ENCODE results near the gene OXGR1. TPM values are rescaled to one million over a fixed set of nuclear protein-coding genes. Genes with fewer than 3 reads are reported as not detected.
"Not testable (repeated sequence)": the region's sequence is repeated elsewhere in the genome, so short reads cannot be mapped to it uniquely, and the experiment has no call there.

Gene OXGR1
- total RNA-seq, 3 donors from 2014 or later: 0.64 to 2.0 (median 1.9) TPM

DNA sequence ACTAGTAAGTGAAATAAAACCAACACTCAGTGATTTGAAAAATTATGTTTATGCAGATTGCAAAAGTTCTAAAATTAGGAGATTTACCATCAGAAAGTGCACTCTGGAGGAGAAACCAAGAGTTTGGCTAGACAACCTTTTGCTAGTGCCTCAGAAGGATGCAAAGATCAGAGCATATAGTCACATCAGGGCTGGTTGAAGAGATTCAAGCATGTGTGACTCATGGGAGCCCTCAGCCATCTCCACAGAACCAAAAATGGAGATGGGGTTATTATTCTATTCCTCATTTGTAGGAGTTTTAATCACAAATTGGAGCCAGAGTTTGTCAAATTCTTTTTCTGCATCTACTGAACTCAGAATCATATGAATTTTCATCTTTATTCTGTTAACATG, 32.9 kb upstream of the OXGR1 start:
- no peak overlapping the region for H3K4me3 ChIP-seq
- H3K9me3 ChIP-seq: no peaks in the 10 kb centered on the region
- H3K27ac ChIP-seq: peak overlapping the region in 1 of 2 donors; percentile 67
- no peak for DNase-seq (ENCODE audit: low spot score in 2 of 2)
- TF ChIP-seq POLR2A (IDR thresholded peaks at IDR 0.05) (no peak), CTCF (IDR thresholded peaks at IDR 0.05) (no peak), POLR2AphosphoS5 (IDR thresholded peaks at IDR 0.05) (no peak)
- H3K27me3 ChIP-seq: no peaks in the 10 kb centered on the region
- no peaks in the 10 kb centered on the region for H3K36me3 ChIP-seq
- no peaks in the 10 kb centered on the region for H3K4me1 ChIP-seq
- intact Hi-C loops (cut with DNase I; ENCODE audit: low total_unique reads): no loop called here

- no peaks in the 10 kb centered on the region for H3K36me3 ChIP-seq
- intact Hi-C loops (cut with DNase I; ENCODE audit: low total_unique reads): no loop called here
- H3K27ac ChIP-seq: peak overlapping the region in 1 of 2 donors; percentile 67
- H3K4me1 ChIP-seq: no peaks in the 10 kb centered on the region
- no peak for TF ChIP-seq CTCF (IDR thresholded peaks at IDR 0.05)
- TF ChIP-seq POLR2AphosphoS5 (IDR thresholded peaks at IDR 0.05): no peak
- TF ChIP-seq POLR2A (IDR thresholded peaks at IDR 0.05): no peak
- H3K27me3 ChIP-seq: no peaks in the 10 kb centered on the region
- DNase-seq (ENCODE audit: low spot score in 2 of 2): no peak
- no peaks in the 10 kb centered on the region for H3K9me3 ChIP-seq
- no peak overlapping the region for H3K4me3 ChIP-seq
Observed at GRCh38 chr13:97026531-97027161, 32.4 kb upstream of the OXGR1 start.

DNA sequence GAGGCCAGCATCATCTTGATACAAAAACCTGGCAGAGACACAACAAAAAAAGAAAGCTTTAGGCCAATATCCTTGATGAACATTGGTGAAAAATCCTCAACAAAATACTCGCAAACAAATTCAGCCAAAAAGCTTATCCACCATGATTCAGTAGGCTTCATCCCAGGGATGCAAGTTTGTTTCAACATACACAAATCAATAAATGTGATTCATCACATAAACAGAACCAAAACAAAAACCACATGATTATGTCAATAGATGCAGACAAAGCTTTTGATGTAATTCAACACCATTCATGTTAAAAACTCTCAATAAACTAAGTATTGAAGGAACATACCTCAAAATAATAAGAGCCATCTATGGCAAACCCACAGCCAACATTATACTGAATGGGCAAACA, 29.5 kb upstream of the OXGR1 start:
- H3K27me3 ChIP-seq; H3K27ac ChIP-seq; H3K36me3 ChIP-seq; H3K9me3 ChIP-seq; intact Hi-C loops (cut with DNase I; ENCODE audit: low total_unique reads); DNase-seq (ENCODE audit: low spot score in 2 of 2); H3K4me1 ChIP-seq; H3K4me3 ChIP-seq: not testable (repeated sequence)

DNA sequence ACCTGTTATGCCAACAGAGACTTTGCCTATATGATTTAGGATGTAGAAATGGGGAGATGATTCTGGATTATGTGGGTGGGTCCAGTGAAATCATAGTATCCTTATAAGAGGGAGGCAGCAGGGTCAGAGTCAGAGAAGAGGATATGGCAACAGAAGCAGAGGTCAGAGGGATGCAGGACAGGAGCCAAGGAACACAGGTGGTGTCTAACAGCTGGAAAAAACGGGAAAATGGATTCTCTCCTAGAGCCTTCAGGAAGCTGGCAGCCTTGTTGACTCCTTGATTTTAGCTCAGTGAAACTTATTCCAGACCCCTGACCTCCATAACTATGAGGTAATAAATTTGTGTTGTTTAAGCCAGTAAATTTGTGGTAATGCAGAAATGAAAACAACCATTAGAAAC, 28.8 kb upstream of the OXGR1 start:
- no peak for TF ChIP-seq POLR2AphosphoS5 (IDR thresholded peaks at IDR 0.05)
- no peak for TF ChIP-seq CTCF (IDR thresholded peaks at IDR 0.05)
- no peak for TF ChIP-seq POLR2A (IDR thresholded peaks at IDR 0.05)
- no peak for DNase-seq (ENCODE audit: low spot score in 2 of 2)
- Histone ChIP-seq H3K27ac (no peak overlapping the region), H3K27me3 (no peaks in the 10 kb centered on the region), H3K4me1 (peaks cover 0 to 4% of the 10 kb centered on the region in 2 donors), H3K36me3 (no peaks in the 10 kb centered on the region), H3K4me3 (no peak overlapping the region), H3K9me3 (no peaks in the 10 kb centered on the region)
- intact Hi-C loops (cut with DNase I; ENCODE audit: low total_unique reads): no loop called here

- intact Hi-C loops (cut with DNase I; ENCODE audit: low total_unique reads): no loop called here
Observed at GRCh38 chr13:97021241-97021640, 27.0 kb upstream of the OXGR1 start.

More at GRCh38 chr13:97021241-97021640, 27.0 kb upstream of the OXGR1 start:
- Histone ChIP-seq H3K4me1 (peaks cover 0 to 6% of the 10 kb centered on the region in 2 donors), H3K36me3 (no peaks in the 10 kb centered on the region), H3K27me3 (no peaks in the 10 kb centered on the region), H3K27ac (no peak overlapping the region), H3K9me3 (no peaks in the 10 kb centered on the region), H3K4me3 (no peak overlapping the region)
- DNase-seq (ENCODE audit: low spot score in 2 of 2): no peak
- no peak for TF ChIP-seq POLR2AphosphoS5 (IDR thresholded peaks at IDR 0.05)
- no peak for TF ChIP-seq CTCF (IDR thresholded peaks at IDR 0.05)
- TF ChIP-seq POLR2A (IDR thresholded peaks at IDR 0.05): no peak

Data from breast epithelium (tissue), 4 donors.